C1 segment of cervical spinal cord (tissue), 14 donors: ENCODE data around the gene SLC17A9.

ENCODE experiments used
- DNase-seq, 14 donors: peaks; one replicate each; lab custom pipeline; 2025; lab: John Stamatoyannopoulos, UW

SLC17A9 gene

DNA sequence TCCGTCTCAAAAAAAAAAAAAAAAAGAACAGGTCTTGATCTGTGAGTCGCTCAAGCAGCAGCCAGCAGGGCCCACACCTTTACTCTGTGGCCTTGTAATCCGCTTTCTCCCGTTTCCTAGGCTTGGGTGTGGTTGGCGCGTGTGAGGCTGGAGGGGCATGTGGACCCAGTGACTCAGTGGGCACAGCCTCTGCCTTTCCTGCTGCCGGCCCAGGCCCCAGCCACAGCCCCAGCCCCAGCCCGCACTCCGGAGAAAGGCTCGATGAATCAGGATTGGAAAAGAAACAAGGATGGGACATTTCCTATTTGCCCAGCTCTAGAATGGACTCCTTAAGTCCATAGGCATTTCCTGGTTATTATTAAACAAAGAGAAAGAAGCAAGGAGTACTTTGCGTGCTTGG, 50.0 kb downstream of the SLC17A9 start:
- DNase-seq, result no peak

DNA sequence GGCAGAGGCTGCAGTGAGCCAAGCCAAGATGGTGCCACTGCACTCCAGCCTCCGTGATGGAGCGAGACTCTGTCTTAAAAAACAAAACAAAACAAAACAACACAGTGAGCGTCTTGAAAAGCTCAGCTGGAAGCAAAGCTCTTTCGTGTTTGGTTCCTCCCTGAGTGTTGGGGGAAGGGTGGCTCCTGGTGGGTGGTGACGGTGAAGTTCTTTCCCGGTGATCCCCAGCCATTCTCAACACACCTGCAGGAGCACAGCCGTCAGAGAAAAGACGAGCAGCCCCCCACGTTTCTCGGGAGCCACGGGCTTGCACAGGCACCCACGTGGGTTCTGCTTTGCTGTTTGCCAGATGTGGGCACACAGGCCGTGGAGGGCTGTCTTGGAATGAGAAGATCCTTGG, 51.0 kb downstream of the SLC17A9 start:
- DNase-seq, result no peak

DNA sequence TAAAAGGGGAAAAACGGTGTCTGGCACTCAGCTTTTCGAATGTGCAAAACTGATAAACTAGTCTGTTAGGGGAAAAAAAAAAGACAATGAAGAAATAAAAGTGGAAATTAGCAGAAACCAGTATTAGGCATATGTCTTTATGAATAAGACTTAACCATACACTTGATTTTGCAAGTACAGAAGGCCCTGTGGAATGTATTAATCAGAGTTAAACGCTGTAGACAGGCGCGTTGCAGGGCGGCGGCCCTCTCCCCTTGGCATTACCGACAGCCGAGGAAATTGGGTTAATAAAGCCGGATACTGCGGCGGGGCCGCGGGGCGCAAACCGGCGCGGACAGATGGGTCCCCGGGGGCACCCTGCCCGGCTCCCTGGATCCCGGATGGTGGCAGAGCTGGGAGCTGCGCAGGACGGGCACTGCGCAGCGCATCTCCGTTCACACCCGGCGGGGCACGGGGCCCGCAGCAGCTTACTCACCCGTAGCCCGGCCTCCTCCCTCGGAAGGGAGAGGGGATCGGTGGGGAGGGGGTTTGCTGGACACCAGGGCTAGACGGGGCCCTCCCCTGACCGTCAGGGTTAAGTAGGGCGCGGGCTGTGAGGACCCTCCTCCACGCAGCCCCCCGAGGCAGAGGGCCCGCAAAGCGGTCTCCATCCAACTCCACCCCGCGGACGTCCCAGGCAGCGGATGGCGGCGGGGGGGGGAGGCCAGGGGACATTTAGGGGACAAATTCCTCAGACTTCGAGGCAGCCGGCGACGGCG, 52.3 kb downstream of the SLC17A9 start:
- DNase-seq, result no peak

DNA sequence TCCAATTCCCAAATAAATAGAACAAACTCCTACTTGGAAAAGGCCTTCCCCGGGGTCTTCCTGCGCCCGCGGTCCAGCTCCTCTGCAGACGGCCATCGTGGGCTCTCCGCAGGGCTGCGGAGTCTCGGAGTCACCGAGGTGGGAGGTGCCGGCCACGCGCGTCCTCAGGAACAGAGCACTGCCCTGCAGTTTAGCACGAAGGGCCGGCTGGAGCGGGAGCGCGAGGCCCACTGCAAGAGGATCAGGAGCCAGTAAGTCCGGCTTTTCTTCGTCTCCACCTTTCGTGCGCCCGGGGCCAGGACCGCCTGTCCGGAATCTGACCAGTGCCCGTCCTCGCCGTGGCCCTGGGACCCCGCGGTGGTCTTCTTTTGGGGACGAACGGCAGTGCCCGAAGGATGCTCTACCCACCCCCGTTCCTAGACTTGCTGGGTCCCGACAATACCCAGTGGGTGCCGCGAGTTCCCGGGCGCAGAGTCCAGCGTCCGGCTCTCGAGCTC, 52.9 kb downstream of the SLC17A9 start:
- no peak for DNase-seq

DNA sequence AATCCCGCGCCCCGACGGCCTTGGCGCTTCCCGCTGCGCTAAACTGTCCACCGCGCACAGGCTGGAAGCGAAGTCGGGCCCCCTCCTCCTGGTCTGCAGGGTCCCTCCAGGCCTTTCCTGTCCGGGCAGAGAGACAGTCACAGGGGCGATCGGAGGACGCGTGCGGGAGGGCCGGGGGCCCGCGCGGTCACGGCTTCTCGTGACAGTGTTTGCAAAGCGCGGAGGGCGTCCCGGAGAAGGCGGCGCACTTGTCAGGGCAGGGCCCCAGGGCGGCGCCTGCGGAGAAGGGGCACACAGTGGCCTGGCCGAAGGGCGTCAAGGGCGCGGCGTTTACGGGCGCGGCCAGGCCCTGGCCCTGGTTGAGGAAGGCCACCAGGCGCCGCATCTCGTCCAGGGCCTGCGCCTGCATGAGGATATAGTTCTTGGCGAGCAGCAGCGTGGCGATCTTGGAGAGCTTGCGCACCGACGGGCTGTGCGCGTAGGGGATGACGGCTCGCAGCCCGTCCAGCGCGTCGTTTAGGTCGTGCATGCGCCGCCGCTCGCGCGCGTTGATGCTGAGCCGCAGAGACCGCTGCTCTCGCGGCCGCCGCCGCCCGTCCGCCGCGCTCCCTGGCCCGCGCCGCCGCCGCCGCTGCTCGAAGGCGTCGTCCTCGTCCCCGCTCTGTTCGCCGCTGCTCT, 53.5 kb downstream of the SLC17A9 start:
- no peak for DNase-seq

DNA sequence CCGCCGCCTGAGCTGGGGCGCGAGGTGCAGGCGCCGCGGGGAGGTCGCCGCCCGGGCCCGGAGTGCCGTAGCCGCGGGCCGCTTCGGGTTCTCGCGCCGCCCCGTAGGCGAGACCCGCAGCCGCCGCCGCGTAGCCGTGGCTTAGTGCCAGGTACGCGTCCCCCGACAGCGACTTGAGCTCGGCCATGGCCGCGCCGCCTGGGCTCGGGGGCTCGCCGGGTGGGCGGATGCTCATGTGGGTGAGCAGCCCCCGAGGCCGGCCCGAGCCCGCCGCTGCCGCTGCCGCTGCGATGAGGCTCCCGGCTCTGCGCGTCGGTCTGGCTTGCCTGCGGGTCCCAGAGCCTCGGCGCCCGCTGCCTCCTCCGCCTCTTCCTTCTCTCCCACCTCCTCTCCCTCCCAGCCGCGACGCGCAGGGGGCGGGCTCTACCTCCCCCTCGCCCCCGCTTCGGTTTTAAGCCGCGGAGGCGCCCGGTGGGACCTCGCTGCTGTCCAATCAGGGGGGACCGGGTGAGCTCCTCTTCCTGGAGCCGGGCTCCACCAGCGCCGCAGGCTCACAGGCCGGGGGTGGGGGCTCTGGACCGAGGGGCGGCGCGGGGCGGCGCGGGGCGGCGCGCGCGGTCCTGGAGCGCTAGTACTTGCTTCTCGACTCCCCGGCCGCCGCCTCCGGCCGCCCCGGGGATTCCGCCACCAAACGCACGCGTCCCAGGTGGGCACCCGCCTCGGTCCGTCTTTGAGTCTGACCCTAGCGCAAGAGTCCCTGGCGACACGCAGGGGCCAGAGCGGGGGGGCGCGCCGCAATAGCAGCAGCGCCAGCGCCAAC, 54.2 kb downstream of the SLC17A9 start, which contains the start of gene BHLHE23:
Gene BHLHE23 (minus strand): TSS at position 425 of the 820 bp plus-strand sequence. CDS start 190 bp downstream, at position 235.
- no peak for DNase-seq

DNA sequence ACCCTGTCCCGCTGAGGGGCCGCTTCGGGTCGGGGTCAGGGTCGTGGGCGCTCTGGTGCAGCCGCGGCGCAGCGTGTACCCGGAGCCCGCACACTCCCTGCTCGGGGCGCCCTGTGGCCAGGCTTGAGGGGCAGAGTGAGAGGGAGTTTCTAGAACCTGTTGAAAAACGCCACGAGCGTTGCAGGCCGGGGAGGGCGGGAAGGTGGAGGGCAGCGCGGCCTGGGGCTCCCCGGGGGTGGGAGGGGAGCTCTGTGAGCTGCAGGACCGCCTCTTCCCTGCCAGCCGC, 54.8 kb downstream of the SLC17A9 start:
- DNase-seq, result no peak

DNA sequence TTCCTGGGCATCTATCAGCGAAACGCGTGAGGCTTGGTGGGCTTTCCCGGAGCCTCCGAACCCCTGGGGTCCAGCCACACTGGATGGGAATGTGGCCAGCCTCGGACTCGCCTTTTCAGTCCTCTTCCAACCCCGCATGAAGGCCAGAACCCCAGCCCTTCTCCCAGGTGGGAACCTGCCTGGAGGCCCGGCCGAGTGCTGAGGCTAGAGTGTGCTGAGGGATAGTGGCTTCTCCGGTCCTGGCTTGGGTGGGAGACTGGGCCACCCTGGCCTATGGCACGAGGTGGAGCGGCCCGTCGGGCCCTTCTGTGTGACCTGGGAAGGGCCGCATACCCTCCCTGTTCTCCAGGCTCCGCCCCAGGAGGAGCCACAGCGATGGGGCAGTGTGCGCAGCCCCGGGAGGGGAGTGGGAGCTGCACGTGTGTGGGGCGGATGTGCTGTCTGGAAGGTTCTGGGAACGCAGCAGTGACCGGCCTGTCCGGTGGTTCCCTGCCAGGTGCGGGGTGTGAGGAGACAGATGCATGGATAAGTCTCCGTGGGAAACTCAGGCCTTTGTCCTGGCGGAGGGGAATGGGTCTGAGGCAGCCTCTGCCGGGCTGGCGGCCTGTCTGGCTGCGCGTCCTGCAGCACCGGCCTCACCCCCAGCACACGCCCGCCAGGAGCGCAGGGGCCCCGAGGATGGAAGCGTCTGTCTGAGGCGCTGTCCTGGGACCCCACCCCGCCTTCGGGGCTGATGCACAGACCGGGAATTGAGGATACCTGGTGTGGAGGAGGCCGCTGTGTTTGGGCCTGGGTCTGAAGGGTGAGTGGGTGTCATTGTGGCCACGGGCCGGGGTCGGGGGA, 55.4 kb downstream of the SLC17A9 start:
- no peak for DNase-seq

DNA sequence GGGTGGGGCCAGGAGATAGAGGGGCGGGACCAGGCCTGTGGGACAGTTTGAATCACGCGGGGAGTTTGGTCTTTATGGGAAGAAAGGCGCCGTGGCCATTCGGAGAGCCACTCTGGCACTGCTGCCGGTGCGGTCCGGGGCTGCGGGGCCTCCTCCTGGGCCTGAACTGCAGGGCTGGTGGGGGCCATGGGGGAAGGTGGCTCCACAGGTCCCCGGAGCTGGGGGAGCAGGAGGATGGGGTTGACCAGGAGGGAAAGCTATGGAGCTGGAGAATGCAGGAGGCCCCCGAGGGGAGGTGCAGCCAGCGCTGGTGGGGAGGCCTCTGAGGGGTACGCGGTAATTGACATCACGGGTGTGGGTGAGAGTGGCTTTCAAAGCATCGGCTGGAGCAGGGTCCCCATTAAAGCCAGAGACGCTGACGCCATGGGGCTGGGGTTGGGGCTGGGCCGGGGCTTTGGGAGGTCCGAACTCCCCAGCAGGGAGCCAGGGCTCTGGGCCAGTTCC, 56.1 kb downstream of the SLC17A9 start:
- no peak for DNase-seq

DNA sequence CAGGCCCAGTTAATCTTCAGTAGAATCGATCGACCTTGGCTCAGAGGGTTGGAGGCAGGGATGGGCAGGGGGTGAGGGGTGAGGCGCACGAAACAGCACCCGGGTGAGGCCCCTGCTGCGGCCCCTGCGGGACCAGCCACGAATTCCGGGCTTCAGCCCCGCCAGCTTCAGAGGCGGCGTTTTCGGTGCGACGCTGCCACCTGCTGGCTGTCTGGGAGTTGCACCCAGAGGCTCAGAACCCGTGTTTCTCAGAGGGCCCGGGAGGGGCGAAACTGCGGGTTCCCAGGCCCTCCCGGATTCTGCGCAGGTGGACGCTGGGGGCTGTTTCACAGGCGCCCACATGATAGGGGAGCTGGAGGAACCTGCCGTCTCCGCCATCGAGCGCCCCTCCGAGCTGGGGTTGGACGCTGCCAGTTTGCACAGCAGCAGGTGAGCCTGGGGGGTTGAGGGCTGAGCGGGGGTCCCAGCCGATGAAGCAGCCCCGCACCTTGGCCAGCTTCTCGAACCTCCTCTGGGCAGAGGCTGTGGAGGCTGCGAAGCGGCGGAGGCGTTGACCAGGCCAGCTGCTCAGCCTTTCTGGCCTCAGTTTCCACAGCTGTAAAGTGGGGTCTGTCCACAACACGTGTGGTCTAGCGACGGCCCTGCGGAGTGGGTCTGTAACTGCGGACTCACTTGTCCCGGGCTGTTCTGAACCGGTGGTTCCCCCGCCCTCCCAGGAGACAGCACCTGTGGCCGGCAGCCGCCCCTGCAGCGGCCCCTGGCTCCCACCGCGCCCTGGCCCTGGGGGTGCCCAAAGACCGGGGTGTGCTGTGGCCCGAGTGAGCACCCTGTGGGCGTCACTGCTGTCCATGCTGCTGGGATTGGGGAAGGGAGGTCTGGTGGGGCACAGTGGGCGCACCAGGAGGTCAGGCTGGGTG, 56.8 kb downstream of the SLC17A9 start:
- peak in 10 of 14 donors; percentile 6 to 65 (median 17) for DNase-seq

DNA sequence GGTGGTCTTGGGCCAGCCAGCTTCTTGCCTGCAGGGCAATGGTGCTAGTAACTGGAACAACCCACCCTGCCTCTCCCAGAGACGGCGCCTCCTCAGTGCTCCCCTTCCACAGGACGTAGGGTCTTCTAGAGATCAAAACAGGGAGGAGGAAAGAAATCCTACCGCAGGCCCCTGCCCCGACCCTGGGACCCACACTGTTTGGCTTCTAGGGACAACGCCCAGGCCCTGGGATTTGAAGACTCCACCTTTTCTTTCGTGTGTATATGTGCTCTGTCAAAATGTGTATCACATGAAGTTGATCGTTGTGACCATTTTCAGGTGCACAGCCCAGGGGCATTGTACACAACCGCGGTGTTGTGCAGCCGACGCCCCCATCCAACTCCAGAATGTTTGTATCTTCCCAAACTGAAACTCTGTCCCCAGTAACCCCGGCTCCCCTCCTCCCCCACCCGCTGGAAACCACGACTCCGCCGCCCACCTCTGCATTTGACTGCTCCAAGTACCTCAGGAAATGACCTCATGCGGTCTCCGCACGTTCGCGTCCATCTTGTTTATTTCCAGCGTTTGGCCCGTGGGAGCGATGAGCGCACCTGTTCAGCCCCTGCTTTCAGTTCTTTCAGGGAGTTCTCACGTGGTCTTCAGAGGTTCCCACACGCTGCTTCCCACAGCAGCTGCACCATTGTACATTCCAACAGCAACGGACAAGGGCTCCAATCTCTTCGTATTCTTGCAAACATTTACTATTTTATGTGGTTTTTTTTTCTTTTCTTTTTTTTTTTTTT, 57.7 kb downstream of the SLC17A9 start:
- DNase-seq, result no peak

DNA sequence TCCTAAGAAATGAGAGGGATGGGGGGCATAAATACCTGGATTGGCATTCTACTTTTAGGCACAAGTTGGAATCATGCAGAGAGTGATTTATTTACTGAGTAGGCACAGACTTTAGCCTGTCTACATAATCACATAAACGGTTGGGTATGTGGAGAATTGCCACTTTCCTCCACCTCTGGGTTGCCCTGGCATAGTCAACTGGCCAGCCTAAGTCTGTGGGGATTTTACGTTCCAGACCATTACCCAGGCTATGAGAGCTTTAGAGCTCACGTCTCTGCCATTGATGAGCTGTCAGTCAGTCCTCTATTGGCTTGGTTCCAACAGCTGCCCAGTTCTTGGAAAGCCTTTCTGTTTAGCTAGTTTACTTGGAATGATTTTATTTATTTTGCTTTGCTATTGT, 59.3 kb downstream of the SLC17A9 start:
- no peak for DNase-seq

DNA sequence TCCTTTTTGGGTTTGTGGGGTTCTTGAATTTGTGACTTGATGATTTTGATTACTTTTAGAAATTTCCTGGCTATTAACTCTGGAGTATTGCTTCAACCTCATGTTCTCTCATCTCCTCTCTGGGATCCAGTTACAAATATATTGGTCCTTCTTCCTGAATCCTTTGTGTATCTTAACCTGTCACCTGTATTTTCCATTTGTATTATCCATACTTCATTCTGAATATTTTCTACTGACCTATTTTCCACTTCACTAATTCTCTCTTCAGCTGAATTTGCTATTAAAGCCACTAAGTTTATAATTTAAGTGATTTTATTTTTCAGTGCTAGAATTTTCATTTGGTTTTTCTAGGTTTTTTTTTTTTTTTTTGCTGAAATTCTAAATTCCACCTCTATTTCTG, 60.7 kb downstream of the SLC17A9 start:
- no peak for DNase-seq

DNA sequence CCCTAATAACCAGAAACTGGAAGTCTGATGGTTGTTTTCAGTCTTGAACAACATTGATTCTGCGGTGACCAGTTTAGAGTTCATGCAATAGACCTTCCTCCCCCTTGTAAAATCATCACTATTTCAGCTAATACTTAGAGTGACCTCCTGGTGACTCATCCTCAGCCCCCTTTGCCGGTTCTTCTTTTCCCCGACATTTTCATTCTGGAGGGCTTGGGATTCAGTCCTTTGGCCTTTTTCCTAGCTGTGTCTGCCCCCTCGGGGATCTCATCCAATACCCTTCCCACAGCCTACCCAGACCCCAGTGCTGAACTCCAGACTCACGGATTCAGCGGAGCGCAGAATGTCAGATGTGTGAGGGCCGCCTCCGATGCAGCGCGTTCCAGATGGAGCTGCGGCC, 61.8 kb downstream of the SLC17A9 start:
- DNase-seq, result no peak

DNA sequence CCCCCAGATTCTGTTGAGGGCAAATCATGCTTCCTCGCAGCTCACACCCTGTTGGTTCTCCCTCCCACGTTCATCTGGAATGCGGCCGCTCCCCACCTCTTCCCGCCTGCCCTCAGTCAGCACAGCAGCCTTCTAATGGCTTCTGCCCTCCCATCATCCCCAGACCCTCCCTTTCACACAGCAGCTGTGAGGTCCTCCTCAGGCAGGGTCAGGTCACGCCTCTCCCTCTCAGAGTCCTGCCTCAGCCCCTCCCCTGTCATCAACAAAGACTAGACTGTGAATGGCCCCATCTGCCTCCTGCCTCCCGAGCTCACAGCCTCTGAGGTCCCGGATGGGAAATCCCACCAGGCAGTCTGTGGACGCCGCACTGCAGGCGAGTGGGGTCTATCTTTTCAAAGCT, 62.2 kb downstream of the SLC17A9 start:
- DNase-seq, result no peak

DNA sequence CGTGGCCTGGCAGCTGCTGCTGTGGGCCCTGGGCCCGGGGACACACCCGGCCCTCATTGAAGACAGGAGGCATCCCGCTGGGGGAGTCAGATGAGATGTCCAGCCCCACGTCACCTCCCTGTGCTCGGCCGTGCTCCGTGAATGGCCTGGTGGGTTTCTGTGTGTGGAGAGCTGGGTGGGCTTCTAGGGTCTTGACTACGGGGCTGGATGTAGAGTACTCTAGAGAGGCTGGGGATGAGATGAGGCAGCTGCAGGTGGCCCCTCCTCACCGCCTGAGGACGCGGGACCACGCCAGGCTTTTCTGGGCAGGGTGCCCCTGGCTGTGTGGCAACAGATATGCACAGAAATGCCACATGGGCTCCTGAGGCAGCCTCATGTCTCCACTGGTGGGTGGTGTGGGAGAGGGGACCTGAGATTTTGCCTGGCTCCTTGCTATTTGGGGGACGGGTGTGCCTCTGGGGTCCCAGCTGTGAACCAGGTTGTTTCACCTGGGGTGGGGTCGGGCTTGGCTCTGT, 62.7 kb downstream of the SLC17A9 start:
- DNase-seq, result no peak

DNA sequence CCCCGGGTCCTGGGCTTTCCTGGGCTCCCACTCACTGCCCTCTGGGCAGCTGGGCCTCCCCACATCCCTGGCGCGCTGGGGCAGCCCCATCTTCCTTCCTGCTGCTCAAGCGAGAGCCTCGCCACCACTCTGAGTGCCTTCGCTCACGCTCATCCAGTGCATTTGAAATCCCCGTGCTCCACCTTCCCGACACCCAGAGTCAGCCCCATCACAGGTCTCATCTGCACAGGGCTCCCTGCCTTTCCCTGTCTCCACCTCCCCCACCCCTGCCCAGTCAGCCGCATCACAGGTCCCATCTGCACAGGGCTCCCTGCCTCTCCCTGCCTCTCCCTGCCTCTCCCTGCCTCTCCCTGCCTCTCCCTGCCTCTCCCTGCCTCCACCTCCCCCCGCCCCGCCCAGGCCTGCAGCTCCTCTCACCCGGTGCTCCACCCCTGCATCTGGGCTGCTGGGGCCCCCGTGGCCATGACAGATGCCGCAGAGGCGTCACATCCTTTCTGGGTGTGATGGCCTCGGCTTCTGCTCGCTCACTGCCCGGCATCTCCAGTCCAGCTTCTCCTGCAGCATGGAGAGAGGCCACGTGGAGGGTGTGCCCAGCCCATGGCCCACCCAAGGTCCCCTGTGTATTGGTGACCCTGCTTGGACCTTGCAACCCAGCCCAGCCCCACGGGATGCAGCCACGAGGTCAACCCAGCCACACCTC, 63.3 kb downstream of the SLC17A9 start:
- no peak for DNase-seq

DNA sequence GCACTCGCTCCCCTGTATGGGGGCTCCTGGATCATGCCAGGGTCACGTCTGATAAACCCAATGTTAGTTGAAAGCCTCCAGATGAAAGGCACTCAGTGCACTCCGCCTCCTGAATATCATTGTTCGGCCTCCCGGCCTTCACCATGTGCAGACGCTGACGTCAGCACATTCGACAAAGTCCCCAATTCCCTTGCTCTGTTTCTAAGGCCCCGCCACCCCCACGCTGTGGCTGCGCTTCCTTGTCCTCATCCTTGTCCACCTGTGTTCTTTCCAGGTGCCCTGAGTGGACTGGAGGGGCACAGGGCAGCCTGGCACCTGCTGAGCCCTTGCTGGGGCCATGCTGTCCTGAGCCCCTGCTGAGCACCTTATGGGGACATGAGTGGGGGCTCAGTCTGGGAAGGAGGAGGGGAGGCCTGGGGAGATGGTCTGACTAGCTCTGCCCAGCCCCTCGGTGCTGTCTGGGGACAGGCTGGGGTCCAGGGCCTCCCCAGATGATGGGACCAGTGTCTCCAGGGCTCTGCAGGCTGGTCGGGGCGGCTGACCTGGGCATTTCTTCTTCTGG, 64.1 kb downstream of the SLC17A9 start:
- DNase-seq, result no peak
